Measurements from ENCODE around the gene PIP4K2A. TPM values are rescaled to one million over a fixed set of nuclear protein-coding genes. Genes with fewer than 3 reads are reported as not detected.

The PIP4K2A gene
- total RNA-seq, 1 donor from 2014 or later = 152 TPM

DNA sequence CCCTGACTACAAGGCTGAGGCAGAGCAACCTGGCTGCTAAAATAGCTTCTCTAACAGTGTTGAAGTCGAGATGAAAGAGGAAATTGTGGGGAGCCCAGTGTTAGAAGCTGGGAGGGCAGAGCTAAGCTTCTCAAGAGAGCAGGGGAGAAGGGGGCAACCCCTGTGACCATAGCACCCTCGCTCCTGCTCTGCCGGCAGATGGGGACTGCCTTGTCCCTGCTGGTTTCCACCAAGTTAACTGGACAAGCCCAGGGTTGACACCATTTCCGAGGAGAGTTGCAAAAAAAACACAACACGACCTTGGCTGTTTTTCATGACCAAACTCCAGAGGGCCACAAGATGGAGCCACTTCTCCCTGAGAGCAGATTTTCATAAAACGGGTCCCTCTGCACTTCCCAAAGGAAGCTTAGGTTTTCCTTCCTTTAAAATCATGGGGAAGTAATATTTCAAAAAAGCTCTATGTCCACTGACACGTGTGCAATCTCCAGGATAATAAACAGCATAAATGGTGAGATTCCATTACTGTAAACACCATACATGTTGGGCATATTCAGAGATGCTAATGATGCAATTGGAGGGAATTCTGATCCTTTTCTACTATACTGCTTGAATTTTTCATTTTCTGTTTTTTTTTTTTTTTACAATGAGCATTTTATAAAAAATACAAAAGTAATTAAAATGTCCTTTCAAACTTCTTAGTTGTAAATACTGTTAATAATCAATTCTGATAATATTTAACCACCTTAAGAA lies 140.4 kb downstream of the PIP4K2A start:
- intact Hi-C loops (cut with micrococcal nuclease) = loop anchor here (1.0 to 5.0 kb wide), 4 partner anchors 322 to 572 kb away; partner anchors contain the start of genes DNAJC1 and MSRB2

DNA sequence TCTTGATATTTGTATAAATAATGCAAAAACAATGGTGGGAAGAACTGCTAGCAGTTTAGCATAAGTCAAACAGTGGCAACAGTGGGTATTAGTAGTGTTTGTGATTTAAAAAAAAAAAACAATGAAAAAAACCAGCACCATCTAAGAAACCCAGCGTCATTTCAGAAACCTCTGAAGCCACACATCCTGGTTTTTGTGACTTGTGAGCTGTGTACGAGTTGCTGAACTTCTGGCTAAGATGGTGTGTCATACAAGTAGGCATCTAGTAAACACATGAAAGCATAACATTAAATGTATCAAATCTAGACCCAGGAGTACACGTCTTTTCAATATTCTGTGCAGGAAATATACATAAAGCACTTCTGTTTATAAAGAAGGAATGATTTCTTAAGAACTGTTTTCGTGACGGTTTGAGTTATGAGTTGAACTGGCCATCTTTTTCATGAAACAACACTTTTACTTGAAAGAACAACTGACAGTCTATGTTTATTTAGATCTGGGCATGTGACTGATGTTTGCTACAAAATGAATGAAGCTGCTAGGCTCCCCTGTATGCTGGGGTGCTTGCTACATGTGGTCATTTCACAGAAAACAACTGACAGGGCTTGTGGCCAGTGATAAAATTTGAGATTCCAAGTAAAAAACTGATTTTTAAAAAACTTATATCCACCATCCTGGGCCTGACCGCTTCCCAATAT lies 143.5 kb downstream of the PIP4K2A start:
- intact Hi-C loops (cut with micrococcal nuclease) = loop anchor here (1.0 to 5.0 kb wide), 9 partner anchors 40 to 569 kb away; partner anchors contain the start of genes DNAJC1 and MSRB2

DNA sequence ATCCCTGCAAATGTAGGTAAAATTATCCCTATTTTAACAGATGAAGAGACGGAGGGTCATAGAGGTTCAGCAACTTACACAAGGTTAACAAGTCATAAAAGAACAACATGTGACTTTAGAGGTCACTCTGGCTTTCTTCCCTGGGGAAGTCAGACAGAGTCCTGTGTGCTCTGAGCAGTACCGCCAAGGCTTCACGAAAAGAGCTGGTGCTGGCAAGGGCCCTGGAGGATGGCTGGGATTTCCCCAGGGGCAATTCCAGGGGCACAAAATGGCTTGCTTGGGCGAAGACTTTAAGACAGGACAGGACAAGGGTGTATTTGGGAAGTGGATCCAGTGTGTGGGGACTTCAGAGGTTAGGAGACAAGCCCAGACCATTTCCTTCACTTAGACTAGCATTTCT lies 144.1 kb downstream of the PIP4K2A start:
- intact Hi-C loops (cut with micrococcal nuclease) = loop anchor here (1.0 to 5.0 kb wide), 7 partner anchors 41 to 568 kb away; partner anchors contain the start of genes DNAJC1 and MSRB2

DNA sequence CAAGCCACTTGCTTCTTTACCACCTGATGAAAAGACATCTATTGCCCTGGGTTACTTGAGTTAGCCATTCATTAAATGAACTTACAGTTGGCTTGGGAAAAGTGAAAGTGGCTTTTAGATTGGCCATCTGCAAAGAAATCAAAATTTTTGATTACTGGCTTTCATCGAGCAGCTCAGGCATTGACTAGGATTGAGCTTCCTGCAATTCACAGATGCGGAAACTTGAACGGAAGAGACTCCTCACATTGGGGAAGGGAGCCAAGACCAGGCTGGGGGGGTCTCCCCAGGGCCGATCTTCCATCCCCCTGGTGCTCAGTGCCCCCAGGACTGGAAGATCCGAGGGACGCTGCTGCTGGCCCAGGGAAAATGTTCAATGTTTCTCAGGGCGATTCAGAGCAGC lies 145.4 kb downstream of the PIP4K2A start:
- intact Hi-C loops (cut with micrococcal nuclease) = no loop called here

DNA sequence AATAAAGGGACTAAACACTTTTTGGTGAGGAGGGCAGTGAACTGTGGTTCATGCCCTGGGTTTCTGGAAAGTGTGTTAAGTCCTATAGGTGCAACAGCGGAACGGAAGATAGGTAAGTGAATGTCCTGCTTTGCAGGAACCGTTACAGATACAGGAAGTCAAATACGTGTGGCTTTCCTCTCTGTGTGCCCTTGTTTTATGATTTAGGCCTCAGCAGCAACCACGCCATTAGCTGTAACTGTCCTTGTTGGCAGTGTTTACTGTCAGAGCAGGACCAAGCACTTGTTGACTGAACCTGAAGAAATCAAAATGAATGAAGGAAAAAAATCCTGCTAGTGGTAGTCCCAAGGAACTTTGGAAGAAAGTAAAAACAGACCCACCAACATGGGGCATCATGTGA lies 150.3 kb downstream of the PIP4K2A start:
- intact Hi-C loops (cut with micrococcal nuclease) = no loop called here

DNA sequence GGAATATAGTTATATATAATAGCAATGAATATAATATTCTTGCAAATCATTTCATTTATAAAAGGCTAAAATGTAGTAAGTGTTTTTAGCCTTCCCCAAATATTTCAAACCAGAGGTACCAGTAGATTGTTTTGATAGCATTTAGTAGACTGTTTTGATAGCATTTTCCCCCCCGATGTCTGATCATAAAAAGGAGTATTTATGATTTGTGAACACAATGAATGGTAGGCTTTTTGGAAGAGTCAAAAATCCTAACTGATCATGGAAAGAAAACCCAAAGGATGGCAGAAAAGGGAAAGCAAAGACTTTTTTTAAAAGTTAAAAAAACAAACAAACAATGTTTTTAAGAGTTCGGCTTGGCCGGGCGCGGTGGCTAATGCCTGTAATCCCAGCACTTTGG lies 152.5 kb downstream of the PIP4K2A start:
- intact Hi-C loops (cut with micrococcal nuclease) = no loop called here

DNA sequence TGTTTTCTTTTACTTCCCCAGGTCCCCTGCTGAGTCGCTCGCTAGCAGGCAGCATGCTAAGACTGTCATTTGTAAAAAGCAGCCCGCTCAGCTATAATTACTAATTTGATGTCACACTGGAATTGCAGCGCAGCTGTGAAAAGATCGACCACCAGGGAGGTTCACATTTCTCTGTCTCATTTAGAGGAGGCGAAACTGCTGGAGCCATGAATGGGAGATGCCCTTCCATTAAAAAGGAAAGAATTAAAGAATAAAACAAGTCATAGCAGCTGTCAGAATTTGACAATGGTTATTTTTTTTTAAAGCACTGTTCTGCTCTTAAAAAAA lies 153.5 kb downstream of the PIP4K2A start:
- intact Hi-C loops (cut with micrococcal nuclease) = no loop called here

DNA sequence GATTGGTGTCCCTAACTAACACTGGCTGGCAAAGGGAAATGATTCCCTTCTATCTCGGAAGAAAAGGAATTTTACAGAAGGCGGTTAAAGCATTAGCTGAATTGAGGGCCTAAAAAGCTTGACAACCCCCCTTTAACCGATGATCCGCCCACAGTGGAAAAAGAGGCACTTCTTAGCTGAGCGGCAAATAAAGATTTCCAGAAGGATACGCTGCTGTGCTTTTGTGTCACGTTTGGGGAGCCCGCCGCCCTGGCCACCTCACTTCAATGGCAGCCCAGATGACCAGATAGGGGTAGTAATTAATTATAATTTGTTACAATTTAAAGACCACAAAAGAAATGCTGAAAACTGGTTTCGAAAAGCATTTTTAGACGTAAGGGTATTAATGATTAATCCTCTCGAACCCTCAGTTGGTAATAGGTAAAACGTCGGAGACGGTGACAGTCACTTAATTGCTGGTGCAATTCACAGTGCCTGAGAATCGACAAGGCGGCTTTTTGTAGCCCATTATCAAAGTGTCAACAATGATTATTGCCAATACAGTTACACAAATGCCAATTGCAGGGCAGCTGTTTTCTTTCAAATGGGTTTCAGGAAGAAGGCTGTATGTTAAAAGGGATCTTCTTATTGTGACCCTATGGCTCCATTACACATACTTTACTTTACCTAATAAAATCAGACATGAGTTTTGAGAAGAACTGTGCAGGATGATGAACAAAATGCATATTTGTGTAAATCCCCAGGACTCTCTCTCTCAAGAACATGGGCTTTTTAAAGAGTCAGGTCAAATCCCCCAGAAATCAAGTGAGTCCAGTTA lies 154.1 kb downstream of the PIP4K2A start:
- intact Hi-C loops (cut with micrococcal nuclease) = no loop called here

DNA sequence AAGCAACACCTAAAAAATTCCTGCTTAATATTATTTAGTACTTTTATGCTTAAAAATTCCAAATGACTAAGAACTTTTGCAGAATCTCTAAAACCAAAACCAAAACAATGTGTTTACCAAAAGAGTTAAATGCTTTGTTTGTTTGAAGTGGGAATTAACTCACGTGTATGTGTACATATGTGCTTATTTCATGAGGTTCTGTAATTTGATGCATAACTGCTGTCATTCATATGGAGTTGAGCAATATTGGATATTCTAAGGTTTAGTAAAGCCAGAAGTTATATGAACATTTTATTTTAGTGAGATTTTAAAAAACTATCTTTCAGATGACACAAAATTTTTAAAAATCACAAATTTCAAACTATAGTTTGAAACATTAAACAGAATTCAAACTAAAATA lies 157.1 kb downstream of the PIP4K2A start:
- intact Hi-C loops (cut with micrococcal nuclease) = no loop called here

DNA sequence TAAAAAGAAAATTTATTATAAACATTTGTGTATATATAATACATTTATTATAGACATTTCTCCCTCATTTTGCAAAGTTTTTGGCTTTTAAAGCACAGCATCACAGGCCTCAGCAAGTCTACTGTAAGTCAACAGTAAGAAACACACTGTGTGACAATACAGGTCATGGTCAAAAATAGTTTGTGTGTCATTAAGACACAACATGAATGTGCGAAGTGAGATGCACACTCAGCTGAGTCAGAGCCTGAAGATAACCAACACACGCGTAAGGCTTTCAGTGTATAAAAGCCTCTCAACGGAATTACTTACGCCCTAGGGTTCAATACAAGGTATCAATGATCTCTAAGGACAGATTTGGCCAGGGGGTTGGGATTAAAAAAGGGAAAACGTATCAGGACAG lies 157.6 kb downstream of the PIP4K2A start:
- intact Hi-C loops (cut with micrococcal nuclease) = no loop called here

DNA sequence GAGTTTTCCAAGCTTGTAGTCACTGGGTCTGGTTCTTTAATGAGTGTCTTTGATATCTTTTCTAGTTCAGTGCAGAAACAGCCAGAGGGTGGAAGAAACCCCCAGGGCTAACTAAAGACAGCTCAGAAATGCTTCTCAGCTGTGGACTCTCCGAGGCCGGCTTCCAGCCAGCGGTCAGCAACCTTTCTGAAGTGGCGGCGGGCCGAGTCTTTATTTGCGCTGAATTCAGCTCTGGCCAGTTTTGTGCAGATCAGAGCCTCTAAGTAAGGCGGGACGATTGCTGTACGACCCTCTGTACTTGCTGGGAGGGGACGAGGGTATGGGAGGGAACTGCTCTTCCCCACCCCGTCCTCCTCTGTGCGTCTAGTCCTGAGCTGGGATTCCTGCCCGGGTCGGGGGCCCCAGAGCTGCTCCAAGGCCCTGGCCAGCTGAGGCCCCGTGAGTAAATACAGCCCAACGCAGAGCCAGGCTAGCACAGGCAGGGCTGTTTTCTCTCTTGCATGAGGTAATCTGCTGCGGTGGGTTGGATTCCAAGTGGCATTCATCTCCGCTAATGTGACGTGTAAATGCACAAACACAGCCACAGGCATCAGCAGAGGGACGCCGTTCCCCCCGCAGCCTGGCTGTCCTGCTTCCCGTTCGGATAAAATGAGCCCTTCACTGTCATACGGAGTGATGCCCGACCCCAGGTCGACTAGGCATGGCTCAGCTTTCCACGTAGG lies 159.8 kb downstream of the PIP4K2A start:
- intact Hi-C loops (cut with micrococcal nuclease) = loop anchor here (5.0 kb wide), 2 partner anchors 117 to 513 kb away; no protein-coding TSS in a partner anchor

DNA sequence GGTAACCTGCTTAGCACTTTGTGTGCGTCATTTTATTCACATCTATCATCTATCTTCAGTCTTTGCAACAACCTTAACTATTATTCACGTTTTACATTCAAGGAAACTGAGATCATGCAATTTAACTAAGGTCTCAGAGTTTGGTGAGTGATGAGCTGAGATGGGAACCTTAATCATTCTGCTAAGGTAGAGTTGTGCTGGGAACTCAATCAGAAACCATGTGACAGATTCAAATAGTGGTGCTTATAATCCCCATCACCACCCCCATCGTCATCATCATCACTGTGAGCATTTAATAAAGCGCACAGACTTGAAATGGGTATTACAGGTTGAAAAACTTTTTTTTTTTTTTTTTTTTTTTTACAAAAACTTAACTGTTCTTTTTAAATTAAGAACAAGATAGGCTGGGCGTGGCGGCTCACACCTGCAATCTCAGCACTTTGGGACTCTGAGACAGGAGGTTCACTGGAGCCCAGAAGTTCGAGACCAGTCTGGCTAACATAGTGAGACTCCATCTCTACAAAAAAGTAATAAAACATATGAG lies 160.9 kb downstream of the PIP4K2A start:
- intact Hi-C loops (cut with micrococcal nuclease) = loop anchor here (5.0 kb wide), 2 partner anchors 116 to 514 kb away; no protein-coding TSS in a partner anchor

DNA sequence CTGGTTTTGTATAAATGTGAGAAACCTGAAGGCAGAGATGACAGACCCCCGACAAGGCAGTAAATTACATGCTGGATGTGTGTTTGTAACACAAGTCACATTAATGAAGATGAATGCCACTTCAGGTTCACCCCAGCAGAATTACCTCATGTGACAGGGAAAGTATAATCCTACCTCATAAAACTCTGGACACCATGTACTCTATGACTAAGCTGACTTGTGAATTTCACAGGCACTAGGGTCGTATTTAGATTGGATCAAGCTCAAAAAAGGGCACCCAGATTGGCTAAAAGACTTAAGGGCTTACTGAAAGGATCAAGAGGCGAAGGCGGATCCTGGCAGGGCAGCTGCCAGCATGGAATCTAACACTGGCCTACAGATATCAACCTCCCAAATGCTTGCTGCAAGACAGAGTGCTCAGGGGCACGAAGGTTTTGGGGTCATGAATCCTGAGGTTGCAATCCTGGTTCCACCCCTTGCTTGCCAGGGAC lies 161.4 kb downstream of the PIP4K2A start:
- intact Hi-C loops (cut with micrococcal nuclease) = loop anchor here (5.0 kb wide), 2 partner anchors 116 to 514 kb away; no protein-coding TSS in a partner anchor

DNA sequence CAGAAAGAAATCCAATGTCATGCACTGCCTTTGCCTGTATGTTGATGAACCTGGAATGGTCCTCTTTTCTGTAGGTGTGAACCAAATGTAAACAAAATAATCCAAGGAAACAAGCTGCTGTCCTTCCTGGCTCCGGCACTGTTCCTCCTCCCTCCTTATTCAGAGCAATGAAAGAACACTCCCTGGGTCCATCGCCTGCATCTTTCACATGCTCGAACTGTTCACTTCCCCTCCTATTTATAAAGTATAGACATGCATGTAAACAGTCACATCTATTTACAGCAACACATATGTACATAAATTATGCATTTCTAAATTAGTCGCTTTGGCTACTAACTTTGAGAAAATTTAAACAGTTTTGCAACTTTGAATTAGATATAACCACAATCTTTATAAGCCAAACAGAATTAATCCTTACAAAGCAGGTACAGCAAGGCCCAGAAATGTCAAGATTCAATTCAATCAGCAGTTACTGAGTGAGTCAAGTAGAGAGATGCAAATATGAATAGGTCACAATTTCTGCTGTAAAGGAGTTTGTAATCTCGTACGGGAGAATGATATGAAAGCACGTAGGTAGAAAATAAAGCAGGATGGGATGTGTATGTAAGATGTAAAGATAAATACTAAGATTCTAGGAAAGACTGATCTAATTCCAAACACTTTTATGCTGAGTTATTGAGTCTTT lies 162.6 kb downstream of the PIP4K2A start:
- intact Hi-C loops (cut with micrococcal nuclease) = loop anchor here (5.0 kb wide), 2 partner anchors 115 to 515 kb away; no protein-coding TSS in a partner anchor

DNA sequence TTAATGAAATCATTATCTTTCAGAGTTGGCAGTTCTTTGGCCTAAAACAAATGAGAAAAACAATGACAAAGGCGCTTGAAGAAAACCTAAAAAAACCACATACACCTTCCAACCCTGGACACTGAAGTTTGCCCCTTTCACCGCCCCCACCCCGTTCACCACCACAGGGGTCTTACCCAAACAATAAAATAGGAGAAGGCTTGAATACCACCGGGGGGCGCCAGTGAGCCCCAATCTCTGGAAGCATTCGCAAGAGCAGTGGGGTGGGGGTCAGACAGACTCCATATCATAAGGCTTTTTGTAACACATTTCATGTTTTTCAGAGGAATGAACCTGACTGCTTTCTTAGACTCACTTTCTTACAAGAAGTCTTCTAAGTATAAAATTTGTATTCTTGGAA lies 163.6 kb downstream of the PIP4K2A start:
- intact Hi-C loops (cut with micrococcal nuclease) = loop anchor here (1.0 to 5.0 kb wide), 4 partner anchors 113 to 557 kb away; no protein-coding TSS in a partner anchor

DNA sequence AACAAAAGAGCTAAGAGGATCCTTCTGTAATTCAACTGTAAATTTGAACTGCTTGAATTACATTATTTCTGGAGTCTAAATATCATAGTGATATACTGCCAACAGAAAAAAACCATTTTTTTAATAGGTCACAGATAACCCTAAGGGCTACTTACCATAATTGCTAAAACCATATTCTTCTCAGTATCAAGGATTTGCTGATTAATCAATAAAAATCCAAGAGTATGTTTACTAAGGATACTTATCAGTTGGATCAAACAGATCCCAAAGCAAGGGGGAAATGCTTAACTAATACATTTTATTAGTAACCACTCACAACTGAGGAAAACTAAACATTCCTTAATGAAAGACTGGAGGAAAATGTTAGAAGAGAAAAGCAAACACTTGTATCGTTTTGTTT lies 166.0 kb downstream of the PIP4K2A start:
- intact Hi-C loops (cut with micrococcal nuclease) = no loop called here

DNA sequence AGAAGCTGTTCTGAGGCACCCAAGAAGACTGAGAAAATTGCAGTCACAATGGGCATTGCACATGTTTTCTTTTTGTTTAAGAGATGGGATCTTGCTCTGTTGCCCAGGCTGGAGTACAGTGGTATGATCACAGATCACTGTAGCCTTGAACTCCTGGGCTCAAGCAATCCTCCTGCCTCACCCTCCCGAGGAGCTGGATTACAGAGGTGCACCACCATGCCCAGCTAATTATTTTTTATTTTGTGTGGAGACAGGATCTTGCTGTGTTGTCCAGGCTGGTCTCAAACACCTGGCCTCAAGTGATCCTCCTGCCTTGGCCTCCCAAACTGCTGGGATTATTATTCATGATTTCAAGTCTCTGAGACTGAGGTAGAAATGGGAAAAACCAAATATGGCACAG lies 168.7 kb downstream of the PIP4K2A start:
- intact Hi-C loops (cut with micrococcal nuclease) = no loop called here

DNA sequence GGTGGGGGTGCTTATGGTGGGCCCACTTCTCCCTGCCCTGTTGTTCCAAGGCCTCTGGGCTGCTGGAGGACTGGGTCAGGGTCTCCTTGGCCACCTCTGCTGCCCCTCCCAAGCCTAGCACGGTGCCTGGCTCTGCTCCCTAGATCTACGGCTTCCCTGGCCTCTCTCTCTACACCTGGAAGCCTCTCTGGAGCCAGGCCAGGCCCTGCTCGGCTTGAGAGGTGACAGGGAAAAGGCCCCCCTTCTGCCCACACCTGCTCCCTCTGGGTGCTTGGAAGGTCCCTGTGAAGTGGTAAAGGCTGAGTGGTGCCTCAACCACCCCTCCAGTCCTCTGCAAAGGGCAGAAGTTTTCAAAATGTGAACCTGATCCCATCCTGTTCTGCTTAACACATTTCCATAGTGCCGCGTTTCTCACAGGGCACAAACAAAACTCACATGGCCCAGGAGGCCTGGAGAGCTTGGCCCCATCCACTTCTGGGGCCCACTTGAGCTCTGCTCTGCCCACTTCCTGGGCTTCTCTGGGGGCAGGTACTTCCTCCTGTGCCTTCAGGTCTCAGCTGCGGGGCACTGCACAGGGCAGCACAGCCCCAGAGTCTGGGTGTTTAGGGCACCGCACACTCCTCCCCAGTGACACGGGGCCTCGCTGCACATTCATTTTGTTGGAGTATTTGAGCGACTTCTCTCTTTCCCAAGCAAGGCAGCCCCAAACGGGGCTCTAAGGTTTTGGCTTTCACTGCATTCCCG lies 169.9 kb downstream of the PIP4K2A start:
- intact Hi-C loops (cut with micrococcal nuclease) = no loop called here

DNA sequence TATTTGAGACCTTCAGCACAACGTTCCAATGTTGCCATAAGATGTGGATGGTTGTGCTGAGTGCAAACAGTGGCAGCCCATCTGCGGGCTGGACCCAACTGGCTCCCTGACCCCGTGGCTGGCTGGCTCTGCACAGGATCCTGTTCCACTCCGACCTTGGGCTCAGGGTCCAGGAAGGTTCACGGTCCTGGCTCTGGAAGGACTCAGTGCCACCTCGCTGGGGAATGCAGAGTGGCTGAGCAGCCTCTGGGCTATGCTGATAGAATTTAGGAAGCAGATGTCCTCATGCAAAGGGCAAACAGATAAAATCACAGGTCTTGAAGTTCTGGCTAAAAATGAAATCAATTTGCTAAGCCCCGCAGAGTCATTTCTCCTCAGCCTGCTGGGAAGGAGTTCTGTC lies 171.6 kb downstream of the PIP4K2A start:
- intact Hi-C loops (cut with micrococcal nuclease) = no loop called here

All from T-helper 1 cell treated with Interleukin-12 subunit alpha and Interleukin-12 subunit beta and Interleukin-4 antibody, amounts not matched to agents 30 ng/mL and 1 ng/mL, for 36 hours (primary cell).